Activated naive CD8-positive, alpha-beta T cell (primary cell): Measurements from ENCODE around the gene CFAP57.

ENCODE experiments used
- H3K27ac Mint-ChIP-seq: one replicate; pipeline ENCODE4 v1.8.0; 2021; ENCODE audit warnings: mixed read lengths
- H3K27me3 Mint-ChIP-seq: one replicate; pipeline ENCODE4 v1.8.0; 2021; ENCODE audit warnings: mixed read lengths
- H3K36me3 Mint-ChIP-seq: one replicate; pipeline ENCODE4 v1.8.0; 2021; ENCODE audit warnings: mixed read lengths
- H3K4me1 Mint-ChIP-seq: one replicate; pipeline ENCODE4 v1.8.0; 2021; ENCODE audit warnings: low read depth, mixed read lengths
- H3K4me3 Mint-ChIP-seq: one replicate; pipeline ENCODE4 v1.8.0; 2021; ENCODE audit warnings: mild to moderate bottlenecking, mixed read lengths
- H3K9me3 Mint-ChIP-seq: one replicate; pipeline ENCODE4 v1.8.0; 2021; ENCODE audit warnings: low read depth, mixed read lengths

CFAP57 gene

DNA sequence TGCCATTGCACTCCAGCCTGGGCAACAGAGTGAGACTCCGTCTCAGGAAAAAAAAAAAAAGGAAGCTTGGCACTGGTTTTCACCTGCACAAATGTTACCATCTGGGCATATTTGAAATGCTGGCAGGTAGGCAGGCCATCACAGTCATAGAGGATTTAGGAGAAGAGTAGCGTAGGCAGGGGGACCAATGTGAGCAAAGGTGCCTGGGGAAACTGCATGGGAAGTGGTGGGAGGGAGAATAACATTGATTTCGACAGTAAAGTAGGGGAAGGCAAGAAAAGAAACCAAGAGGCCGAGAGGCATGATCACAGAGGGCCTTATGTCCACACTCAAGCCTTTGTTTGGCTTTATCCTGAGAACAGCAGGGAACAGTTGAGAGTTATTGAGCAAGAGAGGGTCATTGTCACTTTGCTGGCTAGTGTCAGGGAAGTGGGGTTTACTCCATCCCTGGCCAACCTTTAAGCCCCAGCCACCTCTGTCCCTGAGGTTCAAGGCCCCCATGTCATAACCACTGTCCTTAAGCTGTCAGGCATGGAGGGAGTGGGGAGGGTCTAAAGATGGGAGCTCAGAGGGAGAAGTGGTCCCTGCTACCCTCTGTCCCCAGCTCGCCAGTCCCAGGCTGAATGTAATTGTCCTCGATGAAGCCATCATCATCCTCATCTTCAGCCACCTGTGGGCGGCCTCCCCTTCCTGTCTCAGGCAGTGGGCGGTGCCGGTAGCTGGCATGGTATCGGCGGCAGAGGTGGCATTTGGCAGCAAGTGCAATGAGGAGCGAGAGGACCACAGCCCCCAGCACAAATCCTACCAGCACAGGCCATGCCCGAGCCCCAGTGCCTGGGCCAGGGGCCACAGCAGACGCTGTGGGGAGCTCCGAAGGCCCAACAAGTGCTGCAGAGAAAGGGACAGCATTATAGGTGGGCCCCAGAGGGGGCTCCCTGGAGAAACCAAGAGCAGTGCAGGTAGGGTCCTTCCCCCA, 110.4 kb downstream of the CFAP57 start:
- Mint-ChIP-seq H3K27ac (no peak overlapping the region), H3K27me3 (peaks cover 2% of the 10 kb centered on the region), H3K36me3 (no peaks in the 10 kb centered on the region), H3K4me3 (no peak overlapping the region), H3K4me1 (no peaks in the 10 kb centered on the region), H3K9me3 (no peaks in the 10 kb centered on the region)

DNA sequence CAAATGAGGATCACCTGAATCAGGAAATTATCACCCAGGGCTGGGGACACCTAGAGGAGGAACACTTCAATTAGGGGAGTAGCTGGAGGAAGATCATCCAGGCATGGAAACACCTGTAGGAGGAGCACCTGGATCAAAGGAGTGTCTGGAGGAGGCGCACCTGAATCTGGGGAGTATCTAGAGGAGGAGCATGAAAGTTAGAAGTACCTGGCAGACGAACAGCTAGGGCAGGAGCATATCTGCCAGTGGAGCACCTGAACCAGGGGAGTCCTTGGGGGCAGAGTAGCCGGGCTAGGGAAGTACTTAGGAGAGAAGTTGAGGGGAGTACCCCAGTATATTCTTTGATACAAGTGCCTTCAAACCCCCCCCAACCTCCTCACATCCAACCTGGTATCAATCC, 111.9 kb downstream of the CFAP57 start:
- Mint-ChIP-seq H3K9me3 (no peaks in the 10 kb centered on the region), H3K27ac (no peak overlapping the region), H3K4me3 (no peak overlapping the region), H3K27me3 (no peaks in the 10 kb centered on the region), H3K36me3 (no peaks in the 10 kb centered on the region), H3K4me1 (no peaks in the 10 kb centered on the region)

GRCh38 chr1:43284546-43285110, 112.5 kb downstream of the CFAP57 start:
- Mint-ChIP-seq H3K9me3 (no peaks in the 10 kb centered on the region), H3K4me1 (no peaks in the 10 kb centered on the region), H3K4me3 (no peak overlapping the region), H3K36me3 (no peaks in the 10 kb centered on the region), H3K27ac (no peak overlapping the region), H3K27me3 (no peaks in the 10 kb centered on the region)

- no peak within 1 kb of the TSS for H3K4me3 Mint-ChIP-seq
- H3K9me3 Mint-ChIP-seq, result no peaks in the 10 kb centered on the region
Measured at GRCh38 chr1:43285269-43285990, 113.3 kb downstream of the CFAP57 start, which contains the start of gene C1orf210. TSS of gene C1orf210 (minus strand) at chr1:43285581. CDS start at chr1:43283270, 2,311 bp downstream.

DNA sequence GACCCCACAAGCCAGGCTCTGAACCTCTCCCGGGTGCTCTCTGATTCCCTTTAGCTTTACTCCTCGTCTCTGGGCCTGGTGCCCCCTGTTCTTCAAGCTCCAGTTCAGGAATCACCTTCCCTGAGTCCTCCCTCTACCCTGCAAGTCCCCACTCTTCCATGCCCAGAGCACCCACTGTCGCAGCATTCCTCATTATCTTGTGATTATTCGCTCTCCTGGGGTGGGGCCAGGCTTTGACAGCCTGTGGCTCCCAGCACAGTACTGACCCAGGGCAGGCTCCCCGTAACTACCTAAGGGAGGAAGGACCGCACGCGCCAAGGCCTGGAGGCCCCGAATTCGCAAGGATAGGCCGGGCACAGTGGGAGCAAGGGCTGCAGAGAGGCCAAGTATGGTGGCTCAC, 114.0 kb downstream of the CFAP57 start:
- no peaks in the 10 kb centered on the region for H3K9me3 Mint-ChIP-seq
- H3K4me1 Mint-ChIP-seq, result no peaks in the 10 kb centered on the region
- no peaks in the 10 kb centered on the region for H3K36me3 Mint-ChIP-seq
- no peak overlapping the region for H3K4me3 Mint-ChIP-seq
- no peaks in the 10 kb centered on the region for H3K27me3 Mint-ChIP-seq
- H3K27ac Mint-ChIP-seq, result no peak overlapping the region

More at GRCh38 chr1:43285269-43285990, 113.3 kb downstream of the CFAP57 start, which contains the start of gene C1orf210:
- Mint-ChIP-seq H3K27ac (no peak within 1 kb of the TSS), H3K27me3 (no peaks in the 10 kb centered on the region), H3K4me1 (no peaks in the 10 kb centered on the region), H3K36me3 (no peaks in the 10 kb centered on the region)

GRCh38 chr1:43286533-43286932, 114.4 kb downstream of the CFAP57 start:
- H3K27me3 Mint-ChIP-seq, result no peaks in the 10 kb centered on the region
- no peak overlapping the region for H3K4me3 Mint-ChIP-seq
- no peaks in the 10 kb centered on the region for H3K9me3 Mint-ChIP-seq
- H3K36me3 Mint-ChIP-seq, result no peaks in the 10 kb centered on the region
- H3K27ac Mint-ChIP-seq, result no peak overlapping the region
- H3K4me1 Mint-ChIP-seq, result no peaks in the 10 kb centered on the region

DNA sequence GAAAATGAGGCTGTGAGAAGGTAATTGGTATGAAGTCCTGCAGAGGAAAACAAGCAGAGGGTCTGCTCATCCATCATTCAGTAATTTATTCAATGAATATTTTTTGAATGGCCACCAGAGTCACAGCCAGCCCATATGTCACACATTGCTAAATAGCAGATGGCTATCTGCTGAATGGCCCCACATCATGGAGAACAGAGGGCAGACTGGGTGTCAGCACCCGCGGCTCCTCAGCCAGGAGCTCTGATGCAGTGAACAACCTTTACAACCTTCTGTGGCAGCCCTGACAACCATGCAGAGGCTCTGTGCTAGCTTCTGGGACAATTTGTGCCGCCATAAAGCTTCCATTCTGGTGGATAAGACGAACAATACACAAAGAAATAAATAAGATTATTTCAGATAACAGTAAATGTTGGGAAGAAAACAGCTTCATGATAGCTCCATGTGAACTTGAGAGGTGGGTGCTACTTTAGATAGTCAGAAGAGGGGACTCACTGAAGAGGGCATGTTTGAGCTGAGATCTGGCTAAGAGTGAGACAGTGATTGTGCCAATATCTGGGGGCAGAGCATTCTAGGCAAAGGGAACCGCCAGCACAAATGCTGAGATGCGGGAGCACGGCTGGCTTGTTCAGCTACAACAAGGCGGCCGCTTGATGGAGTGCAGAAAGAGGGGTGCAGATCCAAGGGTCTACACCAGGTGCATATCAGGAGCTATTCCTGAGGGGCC, 116.1 kb downstream of the CFAP57 start:
- no peaks in the 10 kb centered on the region for H3K36me3 Mint-ChIP-seq
- no peaks in the 10 kb centered on the region for H3K4me1 Mint-ChIP-seq
- H3K4me3 Mint-ChIP-seq, result no peak overlapping the region
- no peaks in the 10 kb centered on the region for H3K27me3 Mint-ChIP-seq
- H3K9me3 Mint-ChIP-seq, result no peaks in the 10 kb centered on the region
- H3K27ac Mint-ChIP-seq, result no peak overlapping the region

GRCh38 chr1:43288785-43289706, 116.9 kb downstream of the CFAP57 start:
- no peaks in the 10 kb centered on the region for H3K9me3 Mint-ChIP-seq
- no peaks in the 10 kb centered on the region for H3K36me3 Mint-ChIP-seq
- no peak overlapping the region for H3K27ac Mint-ChIP-seq
- H3K4me3 Mint-ChIP-seq, result no peak overlapping the region
- H3K27me3 Mint-ChIP-seq, result no peaks in the 10 kb centered on the region
- H3K4me1 Mint-ChIP-seq, result no peaks in the 10 kb centered on the region

- H3K4me1 Mint-ChIP-seq, result peaks cover 11% of the 10 kb centered on the region
- no peak overlapping the region for H3K4me3 Mint-ChIP-seq
- H3K9me3 Mint-ChIP-seq, result no peaks in the 10 kb centered on the region
- no peaks in the 10 kb centered on the region for H3K27me3 Mint-ChIP-seq
- no peaks in the 10 kb centered on the region for H3K36me3 Mint-ChIP-seq
- no peak overlapping the region for H3K27ac Mint-ChIP-seq
Measured at GRCh38 chr1:43292216-43292615, 120.1 kb downstream of the CFAP57 start.

DNA sequence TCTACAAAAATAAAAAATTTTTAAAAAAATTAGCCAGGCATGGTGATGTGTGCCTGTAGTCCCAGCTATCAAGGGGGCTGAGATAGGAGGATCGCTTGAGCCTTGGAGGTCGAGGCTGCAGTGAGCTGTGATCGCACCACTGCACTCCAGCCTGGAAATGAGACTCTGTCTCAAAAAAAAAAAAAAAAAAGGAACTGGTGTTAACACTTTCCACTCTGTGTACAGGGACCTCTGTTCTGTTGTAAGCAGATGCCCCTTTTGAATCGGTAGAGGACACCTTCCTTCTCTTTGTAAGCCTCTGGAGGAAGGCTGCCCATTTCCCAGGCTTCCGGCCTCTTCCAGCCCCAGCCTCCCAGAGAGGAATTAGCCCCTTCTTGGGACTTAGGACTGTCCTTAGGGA, 120.5 kb downstream of the CFAP57 start:
- Mint-ChIP-seq H3K27ac (no peak overlapping the region), H3K9me3 (no peaks in the 10 kb centered on the region), H3K4me1 (peaks cover 11% of the 10 kb centered on the region), H3K4me3 (no peak overlapping the region), H3K27me3 (no peaks in the 10 kb centered on the region), H3K36me3 (no peaks in the 10 kb centered on the region)

GRCh38 chr1:43293176-43293575, 121.0 kb downstream of the CFAP57 start:
- Mint-ChIP-seq H3K27me3 (no peaks in the 10 kb centered on the region), H3K27ac (no peak overlapping the region), H3K9me3 (no peaks in the 10 kb centered on the region), H3K4me3 (no peak overlapping the region), H3K36me3 (no peaks in the 10 kb centered on the region), H3K4me1 (peaks cover 11% of the 10 kb centered on the region)

GRCh38 chr1:43293896-43294760, 122.0 kb downstream of the CFAP57 start:
- Mint-ChIP-seq H3K9me3 (no peaks in the 10 kb centered on the region), H3K4me1 (peaks cover 11% of the 10 kb centered on the region), H3K27me3 (no peaks in the 10 kb centered on the region), H3K4me3 (no peak overlapping the region), H3K27ac (no peak overlapping the region), H3K36me3 (no peaks in the 10 kb centered on the region)

DNA sequence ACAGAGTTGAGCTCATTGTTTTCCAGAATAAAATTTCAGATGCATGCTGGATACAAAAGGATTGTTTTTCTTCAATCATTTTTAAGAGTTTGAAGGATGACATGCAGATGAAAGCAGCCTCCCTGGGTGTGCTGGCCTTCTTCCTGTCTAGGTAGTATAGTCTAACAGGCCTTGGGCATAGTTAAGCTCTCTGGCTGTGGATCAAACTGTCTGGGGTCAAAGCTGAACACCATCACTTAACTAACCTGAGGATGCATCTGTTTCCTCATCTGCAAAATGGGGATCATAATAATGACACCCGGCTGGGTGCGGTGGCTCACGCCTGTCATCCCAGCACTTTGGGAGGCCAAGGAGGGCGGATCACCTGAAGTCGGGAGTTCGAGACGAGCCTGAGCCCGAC, 122.6 kb downstream of the CFAP57 start:
- peaks cover 11% of the 10 kb centered on the region for H3K4me1 Mint-ChIP-seq
- H3K27me3 Mint-ChIP-seq, result no peaks in the 10 kb centered on the region
- no peaks in the 10 kb centered on the region for H3K36me3 Mint-ChIP-seq
- no peak overlapping the region for H3K27ac Mint-ChIP-seq
- H3K4me3 Mint-ChIP-seq, result no peak overlapping the region
- H3K9me3 Mint-ChIP-seq, result no peaks in the 10 kb centered on the region
